ENCODE results near the gene CLTA. TPM values are rescaled to one million over a fixed set of nuclear protein-coding genes. Genes with fewer than 3 reads are reported as not detected.

CLTA gene
- total and polyA plus RNA-seq, 2 of the 8 experiments (the other 6 are each of a cell fraction or from before 2014, with no cell fraction given): 137 to 236 TPM

DNA sequence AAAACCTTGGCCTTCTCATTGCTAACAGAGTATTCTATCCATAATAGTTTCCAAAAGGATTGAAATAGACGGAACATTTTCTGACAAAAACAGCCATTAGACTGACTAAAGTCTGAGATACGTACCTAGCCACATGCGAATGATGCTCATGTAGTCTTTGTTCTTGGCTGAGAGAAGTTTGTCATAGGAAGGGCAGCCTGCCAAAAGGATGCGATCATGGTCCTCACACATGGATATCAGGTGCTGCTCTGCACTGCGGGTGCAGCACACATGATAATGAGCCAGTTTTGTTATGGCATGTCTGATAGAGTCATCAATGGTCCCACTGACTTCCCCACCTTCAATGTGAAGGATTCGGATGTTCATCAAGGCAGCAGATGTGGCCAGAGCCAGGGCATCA, 55.2 kb downstream of the CLTA start:
- H3K27me3 ChIP-seq (replicated peaks in 1 of 4; ENCODE audit: control insufficient read depth in 3 of 4, extremely low read depth in 1 of 4, insufficient read depth in 3 of 4, low read length in 3 of 4): no peaks in the 10 kb centered on the region
- H4K8ac ChIP-seq (ENCODE audit: extremely low read depth, insufficient read depth, low read length): no peak overlapping the region
- POLR2A ChIA-PET (ENCODE audit: partially characterized antibody): interaction anchor here (0.9 kb wide), 1 partner anchor 83 kb away, joined by 3 read pairs; no protein-coding TSS in a partner anchor
- H2AFZ ChIP-seq (ENCODE audit: low read length): no peak overlapping the region
- no peak for FAIRE-seq
- peaks cover 0 to 2% of the 10 kb centered on the region in 2 experiments for H4K20me1 ChIP-seq (replicated peaks in 1 of 2; ENCODE audit: control insufficient read depth in 1 of 2, insufficient read depth in 2 of 2, low read length in 2 of 2)
- H2BK15ac ChIP-seq (ENCODE audit: low read length): no peak overlapping the region
- CTCF ChIA-PET (ENCODE audit: partially characterized antibody): interaction anchor here (0.6 to 1.0 kb wide), 2 partner anchors 80 to 258 kb away, joined by 3 read pairs; no protein-coding TSS in a partner anchor
- 94% methylated on average over 6 of the region's 6 CpGs; no CpG with 5 or more reads in 1 of the 2 experiments for WGBS, 2 experiments (ENCODE audit: extremely low coverage in 1 of 2, insufficient coverage in 1 of 2, insufficient read length in 1 of 2, insufficient replicate concordance in 2 of 2, low coverage in 1 of 2, low lambda C conversion rate in 2 of 2, missing lambda C conversion rate in 1 of 2)
- H2BK20ac ChIP-seq (ENCODE audit: low read length): no peak overlapping the region
- H3K4me3 ChIP-seq (ENCODE audit: extremely low read depth in 1 of 4, insufficient read depth in 2 of 4, low read depth in 3 of 4, low read length in 4 of 4): no peak overlapping the region
- no peak overlapping the region for H3K4ac ChIP-seq (replicated peaks; ENCODE audit: insufficient read length, low read depth, low read length)
- H2BK120ac ChIP-seq (replicated peaks; ENCODE audit: low read depth, low read length): no peak overlapping the region
- no peak overlapping the region for H2AK5ac ChIP-seq (ENCODE audit: low read depth, low read length)
- H3K23ac ChIP-seq (ENCODE audit: insufficient read length): no peak overlapping the region
- no peak overlapping the region for H4K91ac ChIP-seq (replicated peaks; ENCODE audit: insufficient read length, low read length)
- H3K18ac ChIP-seq (ENCODE audit: extremely low read depth, low read length): no peak overlapping the region
- no peaks in the 10 kb centered on the region; the same call in 1 of the 2 replicates for H3K79me1 ChIP-seq (ENCODE audit: low read depth, low read length)
- H3K9me3 ChIP-seq (ENCODE audit: insufficient read depth in 2 of 2, low read depth in 1 of 2, low read length in 1 of 2): no peaks in the 10 kb centered on the region
- peaks cover 0 to 4% (median 1%) of the 10 kb centered on the region in 4 experiments; a peak in 5 of 8 replicates for H3K36me3 ChIP-seq (ENCODE audit: control insufficient read depth in 2 of 4, insufficient read depth in 4 of 4, low read length in 3 of 4)
- no peaks in the 10 kb centered on the region for H3K4me1 ChIP-seq (replicated peaks in 1 of 4; ENCODE audit: control insufficient read depth in 3 of 4, insufficient read depth in 4 of 4, low read length in 3 of 4)
- no peak overlapping the region for H2BK5ac ChIP-seq (ENCODE audit: low read depth, low read length)
- no peak overlapping the region for H3K56ac ChIP-seq (replicated peaks; ENCODE audit: insufficient read length, low read depth, low read length)
- H3K23me2 ChIP-seq (ENCODE audit: low read depth, low read length): no peaks in the 10 kb centered on the region
- peaks cover 0 to 2% of the 10 kb centered on the region in 2 experiments; a peak in 1 of 4 replicates for H3K79me2 ChIP-seq (ENCODE audit: control insufficient read depth in 1 of 2, insufficient read depth in 2 of 2, low read length in 2 of 2)
- H4K5ac ChIP-seq (ENCODE audit: insufficient read length, low read depth, low read length): no peak overlapping the region
- H2BK12ac ChIP-seq (ENCODE audit: low read depth, low read length): no peak overlapping the region
- no peak overlapping the region for H3K4me2 ChIP-seq (ENCODE audit: insufficient read depth in 1 of 2, low read depth in 2 of 2, low read length in 2 of 2)
- H3K27ac ChIP-seq (ENCODE audit: low read depth, low read length): no peak overlapping the region
- no peak overlapping the region for H3K9ac ChIP-seq (replicated peaks in 1 of 4; ENCODE audit: extremely low read depth in 1 of 4, low read depth in 3 of 4, low read length in 3 of 4)
- DNase-seq (ENCODE audit: low read depth in 1 of 2, low spot score in 2 of 2): no peak
- H3K14ac ChIP-seq (ENCODE audit: insufficient read length): no peak overlapping the region
- TF ChIP-seq EP300 (IDR thresholded peaks at IDR 0.05; ENCODE audit: borderline replicate concordance in 1 of 2, low read depth in 2 of 2, low read length in 2 of 2): no peak
- TF ChIP-seq CBX5 (IDR thresholded peaks at IDR 0.05; ENCODE audit: low read depth, low read length): no peak
- TF ChIP-seq RFX5 (IDR thresholded peaks at IDR 0.05; ENCODE audit: borderline replicate concordance, low read depth, low read length): no peak
- no peak for TF ChIP-seq HDAC6 (IDR thresholded peaks at IDR 0.05; ENCODE audit: low read depth, low read length)

All from H1 (cell line).